Panc1 (cell line): ENCODE data around the gene MACF1. TPM values are rescaled to one million over a fixed set of nuclear protein-coding genes. Genes with fewer than 3 reads are reported as not detected.
A peak's percentile ranks its signal among the peaks of the same experiment; 100 is the strongest.

ENCODE experiments used
- ATAC-seq: fragments of 200-7000 bp; cut with Tn5 transposase; 2 replicates; pipeline ENCODE4 v1.9.1; 2020; ENCODE audit warnings: mild to moderate bottlenecking, moderate library complexity
- BruUV-seq: library from RNA; stranded (reverse); fragments of 400-500 nt; replicated peaks from 2 replicates; lab custom pipeline; 2021; lab: Mats Ljungman, UMichigan
- CTCF ChIA-PET: fragments of 300-600 bp; sonication (Branson Sonifier 250); formaldehyde crosslinking; loops from one replicate; lab custom pipeline; 2022; ENCODE audit warnings: antibody characterized with exemption; lab: Charles Lee
- POLR2A ChIA-PET: fragments of 300-600 bp; sonication (Branson Sonifier 250); formaldehyde crosslinking; loops from one replicate; lab custom pipeline; 2022; ENCODE audit warnings: antibody characterized with exemption; lab: Charles Lee
- DNase-seq: peaks from one replicate; pipeline ENCODE4 v3.0.0-alpha.2; 2010; ENCODE audit warnings: low read depth, low spot score
- H3K27ac ChIP-seq: 2 replicates; pipeline ENCODE4 v1.5.1; 2011; ENCODE audit warnings: mild to moderate bottlenecking, low read length, inconsistent platforms
- H3K27me3 ChIP-seq: fragments of 200-500 bp; sonication (Bioruptor generic); 2 replicates; pipeline ENCODE4 v1.6.0; 2014; ENCODE audit warnings: low read length, inconsistent platforms; ENCODE audit not compliant: control insufficient read depth, insufficient read depth
- H3K36me3 ChIP-seq: fragments of 200-500 bp; sonication (Bioruptor generic); 2 replicates; pipeline ENCODE4 v1.5.1; 2014; ENCODE audit warnings: inconsistent platforms, mild to moderate bottlenecking, low read length, moderate library complexity; ENCODE audit not compliant: control insufficient read depth, insufficient read depth
- H3K4me1 ChIP-seq: 2 replicates; pipeline ENCODE4 v1.5.1; 2011; ENCODE audit warnings: inconsistent platforms, mild to moderate bottlenecking, low read length, moderate library complexity; ENCODE audit not compliant: control insufficient read depth, insufficient read depth
- H3K4me3 ChIP-seq, 2 experiments: 2 replicates each; pipeline ENCODE4 v1.5.1; 2011 to 2012; ENCODE audit warnings: low read depth in 2 of 2, low read length in 2 of 2, mild to moderate bottlenecking in 2 of 2, inconsistent platforms in 1 of 2, moderate library complexity in 1 of 2
- H3K9me3 ChIP-seq: fragments of 200-500 bp; sonication (Bioruptor generic); 2 replicates; pipeline ENCODE4 v1.5.1; 2014; ENCODE audit warnings: low read depth, mild to moderate bottlenecking, inconsistent platforms, low read length, moderate library complexity; ENCODE audit not compliant: control insufficient read depth, insufficient read depth
- POLR2AphosphoS5 ChIP-seq: IDR thresholded peaks from 2 replicates; pipeline ENCODE4 v1.6.1; 2012; ENCODE audit warnings: mild to moderate bottlenecking, low read depth, low read length, moderate library complexity
- SIN3A ChIP-seq: IDR thresholded peaks from 2 replicates; pipeline ENCODE4 v1.6.1; 2012; ENCODE audit warnings: low read depth, mild to moderate bottlenecking, low read length, moderate library complexity, borderline replicate concordance; ENCODE audit not compliant: insufficient read depth
- TCF7L2 ChIP-seq: IDR thresholded peaks from 2 replicates; pipeline ENCODE4 v1.6.1; 2011; ENCODE audit warnings: mild to moderate bottlenecking, low read depth, low read length, inconsistent platforms
- in situ Hi-C: cut with HindIII; loops from 2 replicates; pipeline ENCODE4 v1.10.0; 2016; ENCODE audit warnings: low sequenced_read_pairs, low pct_unique_long_range_greater_than_20kb
- intact Hi-C: fragments of 100-400 bp; cut with micrococcal nuclease; formaldehyde crosslinking; loops from one replicate; pipeline ENCODE4 v1.10.0; 2022; ENCODE audit not compliant: unreplicated experiment
- total RNA-seq: library from RNA; stranded (reverse); gene quantifications from one replicate; pipeline ENCODE4 v1.2.1, GENCODE V29; 2021; ENCODE audit not compliant: unreplicated experiment
- TF ChIP-seq, protein P1 (sequence below), 2 experiments: IDR thresholded peaks; 2 replicates each; pipeline ENCODE4 v1.6.1; 2011 to 2012; ENCODE audit warnings: low read depth in 2 of 2, control low read depth in 1 of 2, low read length in 1 of 2, mild to moderate bottlenecking in 1 of 2, moderate library complexity in 1 of 2; ENCODE audit not compliant: insufficient read depth in 1 of 2
- TF ChIP-seq, protein P2 (sequence below): fragments of 450-650 bp; IDR thresholded peaks from 2 replicates; pipeline ENCODE4 v1.5.1; 2017; ENCODE audit warnings: mild to moderate bottlenecking

MACF1 gene
- total RNA-seq, 1 experiment from 2014 or later, result 413 TPM

DNA sequence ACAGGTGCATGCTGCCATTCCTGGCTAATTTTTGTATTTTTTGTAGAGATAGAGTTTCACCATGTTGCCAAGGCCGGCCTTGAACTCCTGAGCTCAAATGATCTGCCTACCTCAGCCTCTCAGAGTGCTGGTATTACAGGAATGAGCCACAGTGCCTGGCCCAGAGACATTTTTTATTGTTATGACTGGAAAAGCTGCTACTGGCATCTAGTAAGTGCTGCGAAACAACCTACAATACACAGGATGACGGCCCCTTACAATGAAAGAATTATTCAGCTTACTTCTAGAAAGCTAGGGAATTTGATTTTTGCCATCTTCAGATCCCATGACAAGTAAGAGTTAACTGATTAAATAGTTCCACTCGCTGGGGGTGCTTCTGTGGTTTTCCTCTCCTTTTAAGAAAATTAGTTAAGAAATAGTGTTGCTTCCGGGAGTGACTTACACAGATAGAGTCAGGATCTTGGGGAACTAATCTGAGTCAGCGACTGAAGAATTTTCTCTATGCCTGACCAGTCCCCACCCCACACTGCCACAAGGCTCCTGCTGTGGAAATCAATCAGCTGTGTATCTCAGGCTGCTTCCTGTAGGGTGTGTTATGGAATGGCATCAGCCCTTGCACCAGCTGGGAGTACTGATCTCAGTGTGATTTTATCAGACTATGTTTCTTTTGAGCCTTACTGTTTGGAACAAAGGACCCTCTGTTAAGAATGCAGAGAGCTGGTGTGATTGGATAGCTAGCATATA, 194.0 kb downstream of the MACF1 start:
- DNase-seq (peak; percentile 95), ATAC-seq (peak; percentile 93)
- in situ Hi-C loops (no loop called here), intact Hi-C loops (no loop called here)
- H3K4me3 ChIP-seq, result peak overlapping the region in 1 of 2 experiments; percentile 29; a peak in 2 of 4 replicates
- TF ChIP-seq, protein P1, sequence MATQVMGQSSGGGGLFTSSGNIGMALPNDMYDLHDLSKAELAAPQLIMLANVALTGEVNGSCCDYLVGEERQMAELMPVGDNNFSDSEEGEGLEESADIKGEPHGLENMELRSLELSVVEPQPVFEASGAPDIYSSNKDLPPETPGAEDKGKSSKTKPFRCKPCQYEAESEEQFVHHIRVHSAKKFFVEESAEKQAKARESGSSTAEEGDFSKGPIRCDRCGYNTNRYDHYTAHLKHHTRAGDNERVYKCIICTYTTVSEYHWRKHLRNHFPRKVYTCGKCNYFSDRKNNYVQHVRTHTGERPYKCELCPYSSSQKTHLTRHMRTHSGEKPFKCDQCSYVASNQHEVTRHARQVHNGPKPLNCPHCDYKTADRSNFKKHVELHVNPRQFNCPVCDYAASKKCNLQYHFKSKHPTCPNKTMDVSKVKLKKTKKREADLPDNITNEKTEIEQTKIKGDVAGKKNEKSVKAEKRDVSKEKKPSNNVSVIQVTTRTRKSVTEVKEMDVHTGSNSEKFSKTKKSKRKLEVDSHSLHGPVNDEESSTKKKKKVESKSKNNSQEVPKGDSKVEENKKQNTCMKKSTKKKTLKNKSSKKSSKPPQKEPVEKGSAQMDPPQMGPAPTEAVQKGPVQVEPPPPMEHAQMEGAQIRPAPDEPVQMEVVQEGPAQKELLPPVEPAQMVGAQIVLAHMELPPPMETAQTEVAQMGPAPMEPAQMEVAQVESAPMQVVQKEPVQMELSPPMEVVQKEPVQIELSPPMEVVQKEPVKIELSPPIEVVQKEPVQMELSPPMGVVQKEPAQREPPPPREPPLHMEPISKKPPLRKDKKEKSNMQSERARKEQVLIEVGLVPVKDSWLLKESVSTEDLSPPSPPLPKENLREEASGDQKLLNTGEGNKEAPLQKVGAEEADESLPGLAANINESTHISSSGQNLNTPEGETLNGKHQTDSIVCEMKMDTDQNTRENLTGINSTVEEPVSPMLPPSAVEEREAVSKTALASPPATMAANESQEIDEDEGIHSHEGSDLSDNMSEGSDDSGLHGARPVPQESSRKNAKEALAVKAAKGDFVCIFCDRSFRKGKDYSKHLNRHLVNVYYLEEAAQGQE (IDR thresholded peaks at IDR 0.05; ENCODE audit: insufficient read depth in 1 of 2, low read depth in 2 of 2, low read length in 1 of 2), result no peak
- TF ChIP-seq SIN3A (peak; percentile 88), POLR2AphosphoS5 (peak; percentile 66; the same call in 1 of the 2 replicates), TCF7L2 (peak; percentile 88)
- TF ChIP-seq, protein P2, sequence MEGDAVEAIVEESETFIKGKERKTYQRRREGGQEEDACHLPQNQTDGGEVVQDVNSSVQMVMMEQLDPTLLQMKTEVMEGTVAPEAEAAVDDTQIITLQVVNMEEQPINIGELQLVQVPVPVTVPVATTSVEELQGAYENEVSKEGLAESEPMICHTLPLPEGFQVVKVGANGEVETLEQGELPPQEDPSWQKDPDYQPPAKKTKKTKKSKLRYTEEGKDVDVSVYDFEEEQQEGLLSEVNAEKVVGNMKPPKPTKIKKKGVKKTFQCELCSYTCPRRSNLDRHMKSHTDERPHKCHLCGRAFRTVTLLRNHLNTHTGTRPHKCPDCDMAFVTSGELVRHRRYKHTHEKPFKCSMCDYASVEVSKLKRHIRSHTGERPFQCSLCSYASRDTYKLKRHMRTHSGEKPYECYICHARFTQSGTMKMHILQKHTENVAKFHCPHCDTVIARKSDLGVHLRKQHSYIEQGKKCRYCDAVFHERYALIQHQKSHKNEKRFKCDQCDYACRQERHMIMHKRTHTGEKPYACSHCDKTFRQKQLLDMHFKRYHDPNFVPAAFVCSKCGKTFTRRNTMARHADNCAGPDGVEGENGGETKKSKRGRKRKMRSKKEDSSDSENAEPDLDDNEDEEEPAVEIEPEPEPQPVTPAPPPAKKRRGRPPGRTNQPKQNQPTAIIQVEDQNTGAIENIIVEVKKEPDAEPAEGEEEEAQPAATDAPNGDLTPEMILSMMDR, result no peak
- TSS peak; percentile 64 for BruUV-seq
- peak overlapping the region; percentile 94 for H3K27ac ChIP-seq
- H3K9me3 ChIP-seq, result no peaks in the 10 kb centered on the region
- H3K4me1 ChIP-seq, result peaks cover 65% of the 10 kb centered on the region
- ChIA-PET POLR2A (interaction anchor here (0.6 to 3.5 kb wide), 5 partner anchors 10 to 26 kb away, joined by 4 to 17 read pairs (median 6); no protein-coding TSS in a partner anchor), CTCF (interaction anchor here (2.0 kb wide), 1 partner anchor 12 kb away, joined by 6 read pairs; no protein-coding TSS in a partner anchor)
- H3K27me3 ChIP-seq, result no peaks in the 10 kb centered on the region
- no peaks in the 10 kb centered on the region for H3K36me3 ChIP-seq

DNA sequence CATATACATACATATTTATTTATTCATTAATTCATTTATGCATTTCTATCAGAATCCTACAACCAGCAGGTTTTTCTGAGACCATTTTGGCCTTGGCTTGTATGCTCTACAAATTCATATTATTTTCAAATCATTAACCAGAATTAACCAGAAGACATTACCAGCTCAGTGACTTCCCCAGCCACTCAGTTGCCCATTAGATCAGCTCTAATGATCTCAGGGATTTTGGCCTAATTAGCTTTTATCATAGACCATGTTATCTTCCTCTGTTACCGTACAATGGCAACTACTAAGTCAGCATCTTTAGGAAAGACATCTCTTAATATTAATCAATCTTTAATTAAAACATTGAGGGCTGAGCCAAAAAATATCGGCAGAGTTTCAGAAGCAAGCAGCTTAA, 196.6 kb downstream of the MACF1 start:
- peak overlapping the region; percentile 66 for H3K27ac ChIP-seq
- peaks cover 59% of the 10 kb centered on the region for H3K4me1 ChIP-seq
- intact Hi-C loops, result no loop called here
- ChIA-PET POLR2A (interaction anchor here (1.7 kb wide), 1 partner anchor 14 kb away, joined by 3 read pairs; no protein-coding TSS in a partner anchor), CTCF (no interaction called here)
- in situ Hi-C loops, result no loop called here
- DNase-seq (no peak), ATAC-seq (no peak)
- H3K27me3 ChIP-seq, result no peaks in the 10 kb centered on the region
- TF ChIP-seq, protein P2, result no peak
- TF ChIP-seq TCF7L2, result no peak
- TF ChIP-seq SIN3A, result no peak
- TF ChIP-seq, protein P1 (IDR thresholded peaks at IDR 0.05; ENCODE audit: insufficient read depth in 1 of 2, low read depth in 2 of 2, low read length in 1 of 2), result no peak
- no peak for TF ChIP-seq POLR2AphosphoS5
- no peaks in the 10 kb centered on the region for H3K36me3 ChIP-seq
- H3K9me3 ChIP-seq, result no peaks in the 10 kb centered on the region
- BruUV-seq, result no TSS peak
- H3K4me3 ChIP-seq, result no peak overlapping the region
